Smooth muscle cell (in vitro differentiated cells): ENCODE results near the gene UNKL. TPM values are rescaled to one million over a fixed set of nuclear protein-coding genes. Genes with fewer than 3 reads are reported as not detected.

Experiments
- DNase-seq: peaks from one replicate; lab custom pipeline; 2025; ENCODE audit not compliant: unreplicated experiment; lab: John Stamatoyannopoulos, UW
- H2AFZ ChIP-seq: fragments of 200-600 bp; sonication (generic); 2 replicates; pipeline ENCODE4 v1.6.0; 2016; ENCODE audit warnings: antibody characterized with exemption, low read depth, mild to moderate bottlenecking
- H3F3A ChIP-seq: fragments of 200-600 bp; sonication (generic); 2 replicates; pipeline ENCODE4 v1.6.0; 2017; ENCODE audit warnings: antibody characterized with exemption, low read depth
- H3K27ac ChIP-seq: fragments of 200-600 bp; sonication (generic); 2 replicates; pipeline ENCODE4 v1.5.1; 2016; ENCODE audit warnings: low read depth, mild to moderate bottlenecking
- H3K27me3 ChIP-seq: fragments of 200-600 bp; sonication (generic); 2 replicates; pipeline ENCODE4 v1.6.1; 2016; ENCODE audit warnings: low read depth, mild to moderate bottlenecking
- H3K36me3 ChIP-seq: fragments of 200-600 bp; sonication (generic); 2 replicates; pipeline ENCODE4 v1.5.1; 2016; ENCODE audit warnings: low read depth
- H3K4me1 ChIP-seq: fragments of 200-600 bp; sonication (generic); 2 replicates; pipeline ENCODE4 v1.5.1; 2016; ENCODE audit warnings: low read depth
- H3K4me2 ChIP-seq: fragments of 200-600 bp; sonication (generic); 2 replicates; pipeline ENCODE4 v1.6.0; 2016; ENCODE audit warnings: mild to moderate bottlenecking
- H3K4me3 ChIP-seq: fragments of 200-600 bp; sonication (generic); 2 replicates; pipeline ENCODE4 v1.5.1; 2016; ENCODE audit warnings: mild to moderate bottlenecking
- H3K79me2 ChIP-seq: fragments of 200-600 bp; sonication (generic); 2 replicates; pipeline ENCODE4 v1.6.0; 2016; ENCODE audit warnings: low read depth, mild to moderate bottlenecking
- H3K9ac ChIP-seq: fragments of 200-600 bp; sonication (generic); 2 replicates; pipeline ENCODE4 v1.6.0; 2016; ENCODE audit warnings: low read depth
- H3K9me3 ChIP-seq: fragments of 200-600 bp; sonication (generic); replicated peaks from 2 replicates; pipeline ENCODE4 v1.5.1; 2016; ENCODE audit warnings: low read depth
- H4K20me1 ChIP-seq: fragments of 200-600 bp; sonication (generic); 2 replicates; pipeline ENCODE4 v1.6.0; 2016; ENCODE audit warnings: low read depth
- CTCF ChIP-seq: fragments of 200-600 bp; sonication (generic); IDR thresholded peaks from 2 replicates; pipeline ENCODE4 v1.5.1; 2017; ENCODE audit warnings: borderline replicate concordance, mild to moderate bottlenecking, antibody characterized with exemption; ENCODE audit not compliant: insufficient read depth, poor library complexity, severe bottlenecking
- WGBS: methylation state at CpG from one replicate; pipeline ENCODE4 v1.1.7; 2016; ENCODE audit warnings: low lambda C conversion rate; 5-methylcytosine and 5-hydroxymethylcytosine counted together
- polyA plus RNA-seq: library from polyadenylated mRNA; unstranded; fragments of >200 nt; fragmentation: Nextera tagmentation; extraction: Ambion mirVana; gene quantifications from 2 replicates; pipeline ENCODE4 v1.2.1, GENCODE V29; 2016
- total RNA-seq: library from RNA; depleted of rRNA; stranded (reverse); fragments of >200 nt; gene quantifications from 2 replicates; pipeline ENCODE4 v1.2.3, GENCODE V29; 2014

UNKL gene
- total and polyA plus RNA-seq, 2 experiments from 2014 or later, result 5.2 to 6.2 TPM

DNA sequence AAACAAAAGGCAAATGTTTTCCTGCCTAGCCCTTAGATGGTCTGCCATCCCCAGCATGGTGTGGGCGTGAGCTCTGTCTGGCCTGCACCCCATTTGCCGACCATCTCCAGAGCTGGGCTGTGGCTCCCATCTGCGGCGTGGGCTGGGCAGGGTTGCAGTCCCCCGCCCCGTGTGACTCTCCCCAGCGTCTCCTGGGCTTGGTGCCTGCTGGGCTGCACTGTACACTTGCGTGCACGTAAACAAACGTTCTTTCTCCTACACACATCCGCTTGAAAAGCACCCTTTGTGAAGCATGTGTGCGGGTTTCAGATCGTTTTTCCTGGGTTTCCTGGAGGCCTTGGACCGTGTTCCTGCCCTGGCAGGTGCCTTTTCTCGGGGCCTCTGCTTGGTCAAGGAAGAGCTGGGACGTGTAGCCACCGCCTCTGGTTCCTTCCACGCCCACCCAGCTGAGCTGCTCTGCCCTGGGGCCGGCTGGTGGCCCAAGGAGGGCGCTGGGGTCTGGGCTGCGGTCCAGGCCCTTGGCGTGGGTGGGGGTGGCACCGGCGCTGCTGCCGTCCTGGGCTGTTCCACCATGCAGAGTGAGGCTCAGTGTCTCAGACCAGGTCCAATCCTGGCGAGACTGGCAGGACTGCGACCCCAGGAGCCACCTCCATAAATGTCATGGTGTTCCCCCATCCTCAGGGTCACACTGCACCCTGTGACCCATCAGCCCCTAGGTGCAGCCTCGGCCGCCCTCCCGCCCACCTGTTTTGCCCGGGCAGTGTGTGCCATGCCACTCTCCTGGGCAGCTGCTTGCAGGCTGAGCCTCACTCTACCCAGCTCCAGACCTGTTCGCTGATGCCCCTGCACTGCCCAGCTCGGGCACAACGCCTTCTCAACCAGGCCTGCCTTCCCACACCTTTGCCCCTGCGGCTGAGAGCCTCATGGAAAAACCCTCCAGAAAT is 90.9 kb downstream of the UNKL start:
- WGBS, result 96% methylated on average over 35 of the region's 35 CpGs
- Histone ChIP-seq H3F3A (no peaks in the 10 kb centered on the region), H3K27ac (no peak overlapping the region)

DNA sequence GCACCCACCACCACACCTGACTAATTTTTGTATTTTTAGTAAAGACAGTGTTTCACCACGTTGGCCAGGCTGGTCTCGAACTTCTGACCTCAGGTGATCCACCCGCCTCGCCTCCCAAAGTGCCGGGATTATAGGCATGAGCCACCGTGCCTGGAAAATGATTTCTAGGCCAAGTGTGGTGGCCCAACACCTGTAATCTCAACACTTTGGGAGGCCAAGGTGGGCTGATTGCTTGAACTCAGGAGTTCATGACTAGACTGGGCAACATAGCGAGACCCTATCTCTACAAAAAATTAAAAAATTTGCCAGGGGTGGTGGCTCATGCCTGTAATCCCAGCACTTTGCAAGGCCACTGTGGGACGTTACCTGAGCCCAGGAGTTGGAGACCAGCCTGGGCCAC is 92.1 kb downstream of the UNKL start:
- peaks cover 70% of the 10 kb centered on the region for H4K20me1 ChIP-seq
- no peak overlapping the region for H3K27ac ChIP-seq
- no peak for DNase-seq
- no peak overlapping the region for H3K4me2 ChIP-seq
- no peak for TF ChIP-seq CTCF
- no peaks in the 10 kb centered on the region for H3K27me3 ChIP-seq
- no peaks in the 10 kb centered on the region for H3K9me3 ChIP-seq
- no peak overlapping the region for H3K9ac ChIP-seq
- H3K4me3 ChIP-seq, result no peak overlapping the region
- H3K36me3 ChIP-seq, result peaks cover 5% of the 10 kb centered on the region
- H3K79me2 ChIP-seq, result peaks cover 20% of the 10 kb centered on the region
- H3K4me1 ChIP-seq, result no peaks in the 10 kb centered on the region
- no peaks in the 10 kb centered on the region for H3F3A ChIP-seq
- 98% methylated on average over 8 of the region's 8 CpGs for WGBS
- no peak overlapping the region for H2AFZ ChIP-seq

More for the DNA sequence above, 90.9 kb downstream of the UNKL start:
- Histone ChIP-seq H3K9me3 (no peaks in the 10 kb centered on the region), H3K9ac (no peak overlapping the region), H3K36me3 (peaks cover 5% of the 10 kb centered on the region), H2AFZ (no peak overlapping the region), H4K20me1 (peaks cover 58% of the 10 kb centered on the region), H3K4me3 (no peak overlapping the region), H3K4me1 (no peaks in the 10 kb centered on the region), H3K27me3 (no peaks in the 10 kb centered on the region), H3K4me2 (no peak overlapping the region), H3K79me2 (peaks cover 10% of the 10 kb centered on the region)
- no peak for TF ChIP-seq CTCF
- DNase-seq, result no peak

DNA sequence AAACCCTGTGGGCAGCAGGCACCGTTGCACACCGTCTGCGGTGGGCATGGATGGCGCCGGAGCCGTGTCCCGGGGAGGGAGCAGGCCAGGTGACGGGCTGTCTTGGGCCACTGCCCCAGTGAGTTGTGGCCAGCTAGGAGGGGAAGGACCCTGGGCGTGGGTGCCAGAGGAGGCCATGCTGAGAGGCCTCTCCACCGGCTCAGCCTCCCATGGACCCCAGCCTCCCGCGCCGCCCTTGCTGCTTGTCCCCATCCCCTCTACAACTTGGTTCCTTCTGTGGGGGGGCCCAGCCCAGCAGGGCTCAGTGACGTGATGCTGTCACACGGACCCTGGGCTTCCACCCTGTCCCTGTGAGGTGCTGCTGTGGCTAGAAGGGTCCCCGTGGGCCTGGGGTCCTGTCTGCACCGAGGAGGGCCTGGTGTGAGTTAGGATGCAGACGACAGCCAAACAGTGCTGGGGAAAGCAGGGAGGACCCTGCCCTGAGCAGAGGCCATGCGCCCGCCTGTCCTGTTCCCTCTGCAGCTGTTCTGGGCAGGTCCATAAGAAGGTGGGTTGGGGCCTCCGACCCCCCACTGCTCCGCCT is 93.8 kb downstream of the UNKL start:
- H3K4me1 ChIP-seq, result no peaks in the 10 kb centered on the region
- peaks cover 82% of the 10 kb centered on the region for H4K20me1 ChIP-seq
- no peak for DNase-seq
- H2AFZ ChIP-seq, result no peak overlapping the region
- 90% methylated on average over 20 of the region's 22 CpGs for WGBS
- H3K27me3 ChIP-seq, result no peaks in the 10 kb centered on the region
- H3K9ac ChIP-seq, result no peak overlapping the region
- no peak overlapping the region for H3K27ac ChIP-seq
- H3K79me2 ChIP-seq, result peaks cover 31% of the 10 kb centered on the region
- no peak for TF ChIP-seq CTCF
- H3K4me2 ChIP-seq, result no peak overlapping the region
- no peaks in the 10 kb centered on the region for H3K9me3 ChIP-seq
- H3K4me3 ChIP-seq, result no peak overlapping the region
- no peaks in the 10 kb centered on the region for H3F3A ChIP-seq
- peaks cover 9% of the 10 kb centered on the region for H3K36me3 ChIP-seq
